Rectal smooth muscle tissue (tissue), 1 donor: ENCODE data around the gene TANK.

Source experiments
- H3K27ac ChIP-seq: one replicate; pipeline ENCODE4 v1.7.0; 2013; ENCODE audit warnings: low read depth, low read length, inconsistent platforms
- H3K27me3 ChIP-seq: one replicate; pipeline ENCODE4 v1.7.0; 2013; ENCODE audit warnings: low read length; ENCODE audit not compliant: control insufficient read depth, insufficient read depth
- H3K36me3 ChIP-seq: one replicate; pipeline ENCODE4 v1.7.0; 2013; ENCODE audit warnings: low read length; ENCODE audit not compliant: control insufficient read depth, insufficient read depth
- H3K4me1 ChIP-seq: one replicate; pipeline ENCODE4 v1.7.0; 2013; ENCODE audit warnings: low read length; ENCODE audit not compliant: control insufficient read depth, insufficient read depth
- H3K4me3 ChIP-seq: one replicate; pipeline ENCODE4 v1.7.0; 2013; ENCODE audit warnings: low read length
- H3K9ac ChIP-seq: one replicate; pipeline ENCODE4 v1.7.0; 2013; ENCODE audit warnings: low read length

Gene TANK

GRCh38 chr2:161228511-161229240, 68.4 kb downstream of the TANK start:
- Histone ChIP-seq H3K27ac (no peak overlapping the region), H3K4me3 (no peak overlapping the region), H3K36me3 (peaks cover 7% of the 10 kb centered on the region), H3K4me1 (no peaks in the 10 kb centered on the region), H3K27me3 (no peaks in the 10 kb centered on the region), H3K9ac (no peak overlapping the region)

DNA sequence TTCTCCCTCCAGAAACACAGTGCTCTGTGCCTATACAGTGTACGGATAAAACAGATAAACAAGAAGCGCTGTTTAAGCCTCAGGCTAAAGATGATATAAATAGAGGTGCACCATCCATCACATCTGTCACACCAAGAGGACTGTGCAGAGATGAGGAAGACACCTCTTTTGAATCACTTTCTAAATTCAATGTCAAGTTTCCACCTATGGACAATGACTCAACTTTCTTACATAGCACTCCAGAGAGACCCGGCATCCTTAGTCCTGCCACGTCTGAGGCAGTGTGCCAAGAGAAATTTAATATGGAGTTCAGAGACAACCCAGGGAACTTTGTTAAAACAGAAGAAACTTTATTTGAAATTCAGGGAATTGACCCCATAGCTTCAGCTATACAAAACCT, 70.7 kb downstream of the TANK start:
- no peaks in the 10 kb centered on the region for H3K4me1 ChIP-seq
- no peak overlapping the region for H3K4me3 ChIP-seq
- H3K9ac ChIP-seq = no peak overlapping the region
- H3K27ac ChIP-seq = no peak overlapping the region
- no peaks in the 10 kb centered on the region for H3K27me3 ChIP-seq
- peaks cover 2% of the 10 kb centered on the region for H3K36me3 ChIP-seq

DNA sequence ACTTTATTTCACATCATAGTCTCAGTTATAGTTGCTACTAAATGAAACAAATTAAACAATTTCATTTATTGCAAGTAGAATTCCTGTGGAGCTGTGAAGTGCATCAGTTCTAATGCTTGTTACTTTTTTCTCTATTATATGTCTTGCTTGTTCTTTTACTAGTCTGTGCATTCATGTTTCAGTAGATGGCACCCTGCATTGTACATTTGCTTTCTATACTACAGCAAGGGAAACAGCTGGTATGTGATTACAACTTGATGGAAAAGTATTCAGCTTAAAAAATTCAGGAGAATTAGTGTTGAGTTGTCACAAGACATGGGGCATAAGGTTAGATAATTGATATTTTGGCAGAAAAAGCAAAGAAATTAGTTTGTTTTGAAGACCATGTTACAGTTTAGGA, 72.3 kb downstream of the TANK start:
- Histone ChIP-seq H3K36me3 (peaks cover 2% of the 10 kb centered on the region), H3K9ac (no peak overlapping the region)

DNA sequence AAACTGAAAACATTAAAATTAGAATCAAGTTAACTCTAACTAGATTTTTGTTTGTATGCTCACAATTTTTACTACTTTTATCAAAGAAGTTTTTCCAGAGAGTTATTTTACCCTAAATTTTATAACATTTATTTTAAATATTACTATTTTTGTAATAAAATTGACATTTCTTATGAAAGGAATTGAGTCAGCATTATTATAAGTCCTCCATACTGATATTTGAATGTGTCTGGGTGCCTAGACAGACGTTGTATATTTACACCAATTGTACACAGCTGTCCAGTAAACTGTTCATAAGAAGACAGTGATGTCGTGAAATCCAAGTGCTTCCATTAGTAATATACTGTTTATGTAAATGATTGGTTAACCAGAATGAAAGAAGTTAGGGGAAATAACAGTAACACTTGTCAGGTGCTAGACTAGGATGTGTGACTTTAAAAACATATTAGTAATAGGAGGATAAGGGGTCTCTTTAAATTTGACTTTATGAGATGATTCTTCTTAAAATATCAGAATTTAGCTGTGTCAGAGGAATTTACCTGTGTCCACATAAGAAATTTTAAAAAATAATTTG, 73.7 kb downstream of the TANK start:
- H3K36me3 ChIP-seq = no peaks in the 10 kb centered on the region
- no peak overlapping the region for H3K27ac ChIP-seq
- H3K27me3 ChIP-seq = no peaks in the 10 kb centered on the region
- H3K4me1 ChIP-seq = no peaks in the 10 kb centered on the region
- no peak overlapping the region for H3K9ac ChIP-seq
- no peak overlapping the region for H3K4me3 ChIP-seq

More for the DNA sequence above, 72.3 kb downstream of the TANK start:
- H3K27ac ChIP-seq = no peak overlapping the region
- no peaks in the 10 kb centered on the region for H3K27me3 ChIP-seq
- no peak overlapping the region for H3K4me3 ChIP-seq
- no peaks in the 10 kb centered on the region for H3K4me1 ChIP-seq

- Histone ChIP-seq H3K4me3 (no peak overlapping the region), H3K27me3 (no peaks in the 10 kb centered on the region), H3K27ac (no peak overlapping the region), H3K36me3 (no peaks in the 10 kb centered on the region), H3K4me1 (no peaks in the 10 kb centered on the region), H3K9ac (no peak overlapping the region)
Observed at GRCh38 chr2:161234627-161235026, 74.4 kb downstream of the TANK start.

DNA sequence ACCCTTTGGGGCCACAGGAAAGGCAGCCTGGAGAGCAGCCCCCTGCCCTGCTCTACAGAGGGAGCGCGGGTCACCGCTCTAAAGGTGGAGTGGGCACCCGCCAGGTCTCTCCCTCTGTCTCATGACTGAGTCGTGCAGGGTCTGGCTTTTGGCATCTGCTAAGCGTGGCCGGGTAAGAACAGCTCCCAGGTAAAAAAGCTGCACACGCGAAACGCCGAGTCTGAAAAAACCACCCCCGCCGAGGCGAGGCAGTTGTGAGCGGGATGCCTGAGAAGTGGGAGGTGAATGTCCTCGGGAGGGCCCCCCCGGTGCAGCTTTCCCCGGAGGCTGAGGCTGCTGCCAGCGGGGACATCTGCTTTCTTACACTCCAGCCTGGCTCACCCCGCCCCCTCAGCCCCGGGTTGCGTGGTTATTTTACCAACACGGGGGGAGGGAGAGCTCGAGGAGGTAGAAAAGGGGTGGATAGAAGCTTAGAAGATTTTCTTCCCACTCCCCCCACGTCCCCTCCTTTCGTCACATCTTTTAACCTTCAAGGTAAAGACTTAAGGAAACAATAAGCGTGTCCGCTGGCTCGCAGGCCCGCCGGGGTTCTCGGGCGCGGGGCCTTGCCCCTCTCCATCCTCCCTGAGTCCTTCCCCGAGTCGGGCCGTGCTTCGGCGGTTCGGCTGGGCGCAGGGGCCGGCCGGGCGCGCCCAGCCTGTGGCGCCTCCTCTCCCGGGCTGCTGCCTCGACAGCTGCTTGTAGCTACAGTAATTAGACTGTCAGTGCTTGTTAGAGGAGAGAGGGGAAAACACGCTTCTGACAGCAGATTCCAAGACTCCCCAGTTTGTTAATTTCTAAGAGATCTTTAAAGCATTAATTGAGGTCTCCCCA, 77.4 kb downstream of the TANK start:
- Histone ChIP-seq H3K4me3 (peak overlapping the region; percentile 75), H3K4me1 (no peaks in the 10 kb centered on the region), H3K27me3 (no peaks in the 10 kb centered on the region), H3K36me3 (no peaks in the 10 kb centered on the region), H3K27ac (peak overlapping the region; percentile 51), H3K9ac (no peak overlapping the region)

GRCh38 chr2:161238265-161238559, 78.0 kb downstream of the TANK start:
- Histone ChIP-seq H3K4me1 (no peaks in the 10 kb centered on the region), H3K27me3 (no peaks in the 10 kb centered on the region), H3K27ac (peak overlapping the region; percentile 51), H3K4me3 (peak overlapping the region; percentile 75), H3K9ac (no peak overlapping the region), H3K36me3 (no peaks in the 10 kb centered on the region)

GRCh38 chr2:161238560-161239325, 78.5 kb downstream of the TANK start:
- Histone ChIP-seq H3K27ac (peak overlapping the region; percentile 43), H3K27me3 (no peaks in the 10 kb centered on the region), H3K9ac (no peak overlapping the region), H3K4me1 (no peaks in the 10 kb centered on the region), H3K36me3 (no peaks in the 10 kb centered on the region), H3K4me3 (peak overlapping the region; percentile 75)

- Histone ChIP-seq H3K27me3 (no peaks in the 10 kb centered on the region), H3K27ac (peak overlapping the region; percentile 43), H3K4me3 (peak overlapping the region; percentile 75), H3K9ac (no peak overlapping the region), H3K36me3 (no peaks in the 10 kb centered on the region), H3K4me1 (no peaks in the 10 kb centered on the region)
Observed at GRCh38 chr2:161239326-161240109, 79.3 kb downstream of the TANK start.

- Histone ChIP-seq H3K4me1 (no peaks in the 10 kb centered on the region), H3K27ac (no peak overlapping the region), H3K9ac (no peak overlapping the region), H3K36me3 (no peaks in the 10 kb centered on the region), H3K27me3 (no peaks in the 10 kb centered on the region), H3K4me3 (no peak overlapping the region)
Observed at GRCh38 chr2:161241894-161242293, 81.7 kb downstream of the TANK start.

- H3K4me1 ChIP-seq = no peaks in the 10 kb centered on the region
- no peak overlapping the region for H3K27ac ChIP-seq
- no peak overlapping the region for H3K4me3 ChIP-seq
- no peaks in the 10 kb centered on the region for H3K27me3 ChIP-seq
- H3K9ac ChIP-seq = no peak overlapping the region
- no peaks in the 10 kb centered on the region for H3K36me3 ChIP-seq
Observed at GRCh38 chr2:161243312-161243711, 83.1 kb downstream of the TANK start.
